Liver (tissue), 9 donors: ENCODE measurements around the gene DNAJC5. TPM values are rescaled to one million over a fixed set of nuclear protein-coding genes. Genes with fewer than 3 reads are reported as not detected.

ENCODE experiments used
- DNase-seq: peaks from one replicate; pipeline ENCODE4 v3.0.0-alpha.2; 2017; ENCODE audit warnings: low spot score
- H3K27ac ChIP-seq, 2 donors: one replicate each; pipeline ENCODE4 v1.7.0; 2013; ENCODE audit warnings: inconsistent platforms in 2 of 2, low read length in 2 of 2, control low read depth in 1 of 2, low read depth in 1 of 2, mild to moderate bottlenecking in 1 of 2
- H3K27me3 ChIP-seq, 4 donors: one replicate each; pipeline versions ENCODE4 v1.6.1 to v1.7.0; 2013; ENCODE audit warnings: low read length in 3 of 4, inconsistent platforms in 1 of 4, mild to moderate bottlenecking in 1 of 4, moderate library complexity in 1 of 4; ENCODE audit not compliant: control insufficient read depth in 4 of 4, insufficient read depth in 4 of 4
- H3K36me3 ChIP-seq, 4 donors: one replicate each; pipeline versions ENCODE4 v1.6.1 to v1.7.0; 2013; ENCODE audit warnings: low read length in 3 of 4, mild to moderate bottlenecking in 3 of 4, low read depth in 1 of 4, moderate library complexity in 1 of 4; ENCODE audit not compliant: control insufficient read depth in 4 of 4, insufficient read depth in 3 of 4
- H3K4me1 ChIP-seq, 4 donors: one replicate each; pipeline versions ENCODE4 v1.6.1 to v1.7.0; 2013; ENCODE audit warnings: low read length in 3 of 4, mild to moderate bottlenecking in 3 of 4, moderate library complexity in 1 of 4; ENCODE audit not compliant: control insufficient read depth in 4 of 4, insufficient read depth in 4 of 4
- H3K4me3 ChIP-seq, 3 donors: one replicate each; pipeline versions ENCODE4 v1.6.1 to v1.7.0; 2013; ENCODE audit warnings: low read length in 3 of 3, control low read depth in 1 of 3, low read depth in 1 of 3, mild to moderate bottlenecking in 1 of 3
- H3K9ac ChIP-seq, 2 donors: one replicate each; pipeline ENCODE4 v1.7.0; 2013; ENCODE audit warnings: low read length in 2 of 2, mild to moderate bottlenecking in 2 of 2, moderate library complexity in 2 of 2, control low read depth in 1 of 2, low read depth in 1 of 2
- H3K9me3 ChIP-seq, 4 donors: one replicate each; pipeline versions ENCODE4 v1.6.1 to v1.7.0; 2013; ENCODE audit warnings: low read length in 3 of 4; ENCODE audit not compliant: control insufficient read depth in 4 of 4
- EGR1 ChIP-seq, 2 donors: IDR thresholded peaks; 2 replicates each; pipeline ENCODE4 v1.6.1; 2016 to 2018; ENCODE audit warnings: antibody characterized with exemption in 2 of 2, low read depth in 2 of 2
- FOXA2 ChIP-seq: IDR thresholded peaks from 2 replicates; pipeline ENCODE4 v1.6.1; 2016; ENCODE audit warnings: antibody characterized with exemption
- GABPA ChIP-seq, 2 donors: IDR thresholded peaks in 1 of 2; conservative IDR thresholded peaks in 1 of 2; 2 replicates each; pipeline ENCODE4 v1.6.1; 2016; ENCODE audit warnings: antibody characterized with exemption in 2 of 2, mild to moderate bottlenecking in 1 of 2, moderate library complexity in 1 of 2
- HNF4A ChIP-seq, 2 donors: conservative IDR thresholded peaks; 2 replicates each; pipeline ENCODE4 v1.6.1; 2016; ENCODE audit warnings: antibody characterized with exemption in 2 of 2, mild to moderate bottlenecking in 2 of 2
- RAD21 ChIP-seq, 2 donors: IDR thresholded peaks; 2 replicates each; pipeline ENCODE4 v1.6.1; 2016; ENCODE audit warnings: antibody characterized with exemption in 2 of 2, mild to moderate bottlenecking in 2 of 2
- SP1 ChIP-seq: IDR thresholded peaks from 2 replicates; pipeline ENCODE4 v1.6.1; 2018; ENCODE audit warnings: antibody characterized with exemption, mild to moderate bottlenecking
- TAF1 ChIP-seq: conservative IDR thresholded peaks from 2 replicates; pipeline ENCODE4 v1.6.1; 2016; ENCODE audit warnings: antibody characterized with exemption, mild to moderate bottlenecking
- YY1 ChIP-seq: IDR thresholded peaks from 2 replicates; pipeline ENCODE4 v1.6.1; 2016; ENCODE audit warnings: antibody characterized with exemption, mild to moderate bottlenecking
- whole genome bisulfite sequencing: extraction: QIAGEN DNeasy Blood & Tissue Kit; methylation state at CpG from one replicate; pipeline ENCODE4 v1.1.7; 2013; 5-methylcytosine and 5-hydroxymethylcytosine counted together
- polyA plus RNA-seq, 2 donors: library from polyadenylated mRNA; stranded (reverse) in 1 of 2; unstranded in 1 of 2; fragments of 200-250 nt in 1 of 2; fragments of >200 nt in 1 of 2; fragmentation: Nextera tagmentation in 1 of 2; extraction: Ambion mirVana in 1 of 2; gene quantifications; one replicate each; pipeline versions ENCODE4 v1.2.1 to v1.2.3, GENCODE V29; 2013 to 2015
- total RNA-seq, 2 donors: library from RNA; depleted of rRNA; stranded (reverse); fragments of >200 nt; gene quantifications; one replicate each; pipeline ENCODE4 v1.2.3, GENCODE V29; 2014
- TF ChIP-seq, protein P1 (sequence below): IDR thresholded peaks from 2 replicates; pipeline ENCODE4 v1.6.1; 2016; ENCODE audit warnings: antibody characterized with exemption, mild to moderate bottlenecking
- TF ChIP-seq, protein P2 (sequence below): IDR thresholded peaks from 2 replicates; pipeline ENCODE4 v1.6.1; 2016; ENCODE audit warnings: antibody characterized with exemption
- TF ChIP-seq, protein P3 (sequence below): fragments of 150-350 bp; IDR thresholded peaks from 2 replicates; pipeline ENCODE4 v1.5.1; 2017; ENCODE audit warnings: improper control_type of control experiment, low read depth, low read length; ENCODE audit not compliant: missing input control
- TF ChIP-seq, protein P4 (sequence below): IDR thresholded peaks from 2 replicates; pipeline ENCODE4 v1.6.1; 2016; ENCODE audit warnings: antibody characterized with exemption
- TF ChIP-seq, protein P5 (sequence below): IDR thresholded peaks from 2 replicates; pipeline ENCODE4 v1.6.1; 2016; ENCODE audit warnings: antibody characterized with exemption
- donor health status: healthy.
- donor health status: healthy.
- donor health status: healthy.
- donor health status: healthy.
- donor health status: healthy.

The DNAJC5 gene
- total and polyA plus RNA-seq, 4 donors = 8.2 to 28.6 (median 18.7) TPM

DNA sequence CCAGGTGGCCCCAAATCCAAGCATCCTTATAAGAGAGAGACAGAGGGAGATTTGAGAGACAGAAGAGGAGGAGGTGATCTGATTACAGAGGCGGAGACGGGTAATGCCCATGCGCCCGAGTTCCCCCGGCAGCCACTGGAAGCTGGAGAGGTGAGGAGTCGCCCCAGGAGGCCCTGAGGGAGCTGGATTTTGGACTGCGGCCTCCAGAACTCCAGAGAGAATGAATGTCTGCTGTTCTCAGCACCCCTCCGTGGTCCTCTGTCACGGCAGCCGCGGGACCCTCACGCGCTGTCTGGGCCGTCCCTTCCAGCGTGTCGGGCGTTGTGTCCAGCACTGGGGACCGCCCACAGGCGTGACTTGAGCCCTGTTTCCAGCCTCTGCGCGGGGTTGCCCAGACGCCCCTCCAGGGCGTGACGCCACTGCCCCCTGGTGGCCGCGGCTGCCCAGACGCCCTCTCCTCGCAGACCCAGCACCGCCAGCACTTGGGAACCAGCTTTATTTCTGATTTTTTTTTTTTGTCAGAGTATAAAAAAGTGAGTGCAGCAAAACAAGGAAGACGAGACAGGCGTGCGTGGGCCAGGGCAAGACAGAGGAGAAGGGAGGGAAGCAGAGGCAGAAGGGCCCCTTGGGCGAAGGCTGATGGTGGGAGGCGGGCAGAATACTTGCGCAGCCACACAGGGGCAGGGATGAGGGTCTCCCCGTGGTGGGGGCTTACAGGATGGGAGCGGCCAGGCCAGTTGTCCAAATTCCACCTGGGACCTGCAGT, 78.9 kb downstream of the DNAJC5 start:
- 12% methylated on average over 37 of the region's 37 CpGs for WGBS
- H3K36me3 ChIP-seq = no peaks in the 10 kb centered on the region
- H3K4me1 ChIP-seq = peaks cover 13 to 56% (median 36%) of the 10 kb centered on the region in 4 donors
- peak overlapping the region in 1 of 2 donors; percentile 28 for H3K9ac ChIP-seq
- peak; percentile 88 for DNase-seq
- no peak for TF ChIP-seq TAF1
- TF ChIP-seq, protein P1, sequence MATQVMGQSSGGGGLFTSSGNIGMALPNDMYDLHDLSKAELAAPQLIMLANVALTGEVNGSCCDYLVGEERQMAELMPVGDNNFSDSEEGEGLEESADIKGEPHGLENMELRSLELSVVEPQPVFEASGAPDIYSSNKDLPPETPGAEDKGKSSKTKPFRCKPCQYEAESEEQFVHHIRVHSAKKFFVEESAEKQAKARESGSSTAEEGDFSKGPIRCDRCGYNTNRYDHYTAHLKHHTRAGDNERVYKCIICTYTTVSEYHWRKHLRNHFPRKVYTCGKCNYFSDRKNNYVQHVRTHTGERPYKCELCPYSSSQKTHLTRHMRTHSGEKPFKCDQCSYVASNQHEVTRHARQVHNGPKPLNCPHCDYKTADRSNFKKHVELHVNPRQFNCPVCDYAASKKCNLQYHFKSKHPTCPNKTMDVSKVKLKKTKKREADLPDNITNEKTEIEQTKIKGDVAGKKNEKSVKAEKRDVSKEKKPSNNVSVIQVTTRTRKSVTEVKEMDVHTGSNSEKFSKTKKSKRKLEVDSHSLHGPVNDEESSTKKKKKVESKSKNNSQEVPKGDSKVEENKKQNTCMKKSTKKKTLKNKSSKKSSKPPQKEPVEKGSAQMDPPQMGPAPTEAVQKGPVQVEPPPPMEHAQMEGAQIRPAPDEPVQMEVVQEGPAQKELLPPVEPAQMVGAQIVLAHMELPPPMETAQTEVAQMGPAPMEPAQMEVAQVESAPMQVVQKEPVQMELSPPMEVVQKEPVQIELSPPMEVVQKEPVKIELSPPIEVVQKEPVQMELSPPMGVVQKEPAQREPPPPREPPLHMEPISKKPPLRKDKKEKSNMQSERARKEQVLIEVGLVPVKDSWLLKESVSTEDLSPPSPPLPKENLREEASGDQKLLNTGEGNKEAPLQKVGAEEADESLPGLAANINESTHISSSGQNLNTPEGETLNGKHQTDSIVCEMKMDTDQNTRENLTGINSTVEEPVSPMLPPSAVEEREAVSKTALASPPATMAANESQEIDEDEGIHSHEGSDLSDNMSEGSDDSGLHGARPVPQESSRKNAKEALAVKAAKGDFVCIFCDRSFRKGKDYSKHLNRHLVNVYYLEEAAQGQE = peak; percentile 31
- TF ChIP-seq RAD21 (IDR thresholded peaks at IDR 0.05) = peak; percentile 94 to 97
- TF ChIP-seq, protein P2, sequence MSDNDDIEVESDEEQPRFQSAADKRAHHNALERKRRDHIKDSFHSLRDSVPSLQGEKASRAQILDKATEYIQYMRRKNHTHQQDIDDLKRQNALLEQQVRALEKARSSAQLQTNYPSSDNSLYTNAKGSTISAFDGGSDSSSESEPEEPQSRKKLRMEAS = peak; percentile 25
- peak in 1 of 2 donors; percentile 14 for TF ChIP-seq EGR1 (IDR thresholded peaks at IDR 0.05; ENCODE audit: low read depth in 2 of 2)
- TF ChIP-seq HNF4A (conservative IDR thresholded peaks at IDR 0.05) = peak in 1 of 2 donors; percentile 16
- TF ChIP-seq, protein P3, sequence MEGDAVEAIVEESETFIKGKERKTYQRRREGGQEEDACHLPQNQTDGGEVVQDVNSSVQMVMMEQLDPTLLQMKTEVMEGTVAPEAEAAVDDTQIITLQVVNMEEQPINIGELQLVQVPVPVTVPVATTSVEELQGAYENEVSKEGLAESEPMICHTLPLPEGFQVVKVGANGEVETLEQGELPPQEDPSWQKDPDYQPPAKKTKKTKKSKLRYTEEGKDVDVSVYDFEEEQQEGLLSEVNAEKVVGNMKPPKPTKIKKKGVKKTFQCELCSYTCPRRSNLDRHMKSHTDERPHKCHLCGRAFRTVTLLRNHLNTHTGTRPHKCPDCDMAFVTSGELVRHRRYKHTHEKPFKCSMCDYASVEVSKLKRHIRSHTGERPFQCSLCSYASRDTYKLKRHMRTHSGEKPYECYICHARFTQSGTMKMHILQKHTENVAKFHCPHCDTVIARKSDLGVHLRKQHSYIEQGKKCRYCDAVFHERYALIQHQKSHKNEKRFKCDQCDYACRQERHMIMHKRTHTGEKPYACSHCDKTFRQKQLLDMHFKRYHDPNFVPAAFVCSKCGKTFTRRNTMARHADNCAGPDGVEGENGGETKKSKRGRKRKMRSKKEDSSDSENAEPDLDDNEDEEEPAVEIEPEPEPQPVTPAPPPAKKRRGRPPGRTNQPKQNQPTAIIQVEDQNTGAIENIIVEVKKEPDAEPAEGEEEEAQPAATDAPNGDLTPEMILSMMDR = peak; percentile 97
- no peak for TF ChIP-seq FOXA2
- H3K27ac ChIP-seq = peak overlapping the region; percentile 65 to 66
- no peaks in the 10 kb centered on the region for H3K27me3 ChIP-seq
- H3K4me3 ChIP-seq = peak overlapping the region in 2 of 3 donors; percentile 30 to 40
- H3K9me3 ChIP-seq = no peaks in the 10 kb centered on the region

DNA sequence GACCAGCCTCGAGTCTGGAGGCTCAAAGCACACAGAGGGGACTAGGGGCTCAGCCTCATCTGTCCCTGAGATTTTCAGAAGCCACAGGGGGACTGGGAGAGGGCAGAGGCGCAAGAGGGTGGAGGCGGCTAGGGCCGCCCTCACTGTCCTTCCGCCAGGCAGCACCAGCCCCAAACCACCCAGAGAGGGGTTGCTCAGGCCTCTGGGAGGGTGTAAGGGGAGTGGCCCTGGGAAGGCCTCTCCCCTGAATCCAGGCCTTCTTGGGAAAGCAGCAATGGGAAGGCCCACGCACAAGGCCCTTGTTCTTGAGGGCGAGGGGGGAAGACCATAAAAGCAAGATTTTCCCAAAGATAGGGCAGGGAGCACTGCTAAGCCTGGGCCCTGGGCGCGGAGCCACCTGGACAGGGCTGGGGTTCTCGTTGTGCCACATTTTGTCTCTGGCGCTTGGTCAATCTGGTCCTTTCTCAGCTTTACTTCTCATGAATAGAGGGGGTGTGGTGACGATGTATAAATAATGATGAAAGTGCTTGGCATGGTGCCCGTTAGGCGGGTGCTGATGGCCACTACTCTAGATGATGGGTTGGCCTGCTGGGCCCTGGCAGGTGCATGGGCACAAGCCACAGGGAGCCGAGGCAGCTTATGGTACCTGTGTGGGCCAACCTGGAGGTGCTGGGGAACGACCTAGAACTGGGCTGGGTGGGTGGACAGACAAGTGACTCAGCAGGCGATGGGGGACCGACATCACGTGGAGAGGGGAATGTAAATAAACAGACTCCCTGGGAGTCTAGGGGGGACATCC, 79.7 kb downstream of the DNAJC5 start:
- Histone ChIP-seq H3K4me1 (peaks cover 13 to 56% (median 36%) of the 10 kb centered on the region in 4 donors), H3K36me3 (no peaks in the 10 kb centered on the region), H3K9me3 (no peaks in the 10 kb centered on the region), H3K27me3 (no peaks in the 10 kb centered on the region), H3K4me3 (no peak overlapping the region), H3K27ac (no peak overlapping the region), H3K9ac (peak overlapping the region in 1 of 2 donors; percentile 28)
- WGBS = 64% methylated on average over 19 of the region's 19 CpGs
- DNase-seq = no peak
- TF ChIP-seq HNF4A (conservative IDR thresholded peaks at IDR 0.05) (peak in 1 of 2 donors; percentile 22), YY1 (peak; percentile 20), GABPA (IDR thresholded peaks at IDR 0.05 in 1 of 2, conservative IDR thresholded peaks at IDR 0.05 in 1 of 2) (peak in 1 of 2 donors; percentile 25), FOXA2 (no peak), RAD21 (IDR thresholded peaks at IDR 0.05) (no peak), TAF1 (no peak), SP1 (no peak)
- TF ChIP-seq, protein P1 = no peak
- TF ChIP-seq, protein P4, sequence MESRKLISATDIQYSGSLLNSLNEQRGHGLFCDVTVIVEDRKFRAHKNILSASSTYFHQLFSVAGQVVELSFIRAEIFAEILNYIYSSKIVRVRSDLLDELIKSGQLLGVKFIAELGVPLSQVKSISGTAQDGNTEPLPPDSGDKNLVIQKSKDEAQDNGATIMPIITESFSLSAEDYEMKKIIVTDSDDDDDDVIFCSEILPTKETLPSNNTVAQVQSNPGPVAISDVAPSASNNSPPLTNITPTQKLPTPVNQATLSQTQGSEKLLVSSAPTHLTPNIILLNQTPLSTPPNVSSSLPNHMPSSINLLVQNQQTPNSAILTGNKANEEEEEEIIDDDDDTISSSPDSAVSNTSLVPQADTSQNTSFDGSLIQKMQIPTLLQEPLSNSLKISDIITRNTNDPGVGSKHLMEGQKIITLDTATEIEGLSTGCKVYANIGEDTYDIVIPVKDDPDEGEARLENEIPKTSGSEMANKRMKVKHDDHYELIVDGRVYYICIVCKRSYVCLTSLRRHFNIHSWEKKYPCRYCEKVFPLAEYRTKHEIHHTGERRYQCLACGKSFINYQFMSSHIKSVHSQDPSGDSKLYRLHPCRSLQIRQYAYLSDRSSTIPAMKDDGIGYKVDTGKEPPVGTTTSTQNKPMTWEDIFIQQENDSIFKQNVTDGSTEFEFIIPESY = no peak
- TF ChIP-seq, protein P3 = no peak
- TF ChIP-seq, protein P5, sequence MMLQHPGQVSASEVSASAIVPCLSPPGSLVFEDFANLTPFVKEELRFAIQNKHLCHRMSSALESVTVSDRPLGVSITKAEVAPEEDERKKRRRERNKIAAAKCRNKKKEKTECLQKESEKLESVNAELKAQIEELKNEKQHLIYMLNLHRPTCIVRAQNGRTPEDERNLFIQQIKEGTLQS = no peak
